ENCODE measurements around the gene FAAP20. TPM values are rescaled to one million over a fixed set of nuclear protein-coding genes. Genes with fewer than 3 reads are reported as not detected.

FAAP20 gene
- total and polyA plus RNA-seq, 10 of the 15 experiments (the other 5 are each of a cell fraction or from before 2014, with no cell fraction given): 0.79 to 91.8 (median 20.9) TPM

- TF ChIP-seq SMC3 (IDR thresholded peaks at IDR 0.05; ENCODE audit: borderline replicate concordance, low read length) (no peak), HDGF (IDR thresholded peaks at IDR 0.05) (no peak), POLR2AphosphoS2 (IDR thresholded peaks at IDR 0.05; ENCODE audit: low read depth, low read length) (no peak), MXI1 (IDR thresholded peaks at IDR 0.05; ENCODE audit: low read depth, low read length) (no peak), FOS (IDR thresholded peaks at IDR 0.05; ENCODE audit: borderline replicate concordance, extremely low read depth, insufficient read length) (no peak), BCL11A (IDR thresholded peaks at IDR 0.05; ENCODE audit: low read depth, low read length) (no peak), RELA (IDR thresholded peaks at IDR 0.05; ENCODE audit: borderline replicate concordance, partially characterized antibody) (no peak)
- DNase-seq (ENCODE audit: low read depth, low spot score) (no peak), FAIRE-seq (no peak), ATAC-seq (no peak)
- WGBS (ENCODE audit: insufficient coverage, insufficient replicate concordance, low lambda C conversion rate, missing lambda C conversion rate): 88% methylated on average over 22 of the region's 22 CpGs
- CTCF ChIA-PET: interaction anchor here (1.5 to 1.9 kb wide), 3 partner anchors 14 to 72 kb away, joined by 3 to 8 read pairs (median 5); partner anchors contain the start of gene FAAP20
- Histone ChIP-seq H3K36me3 (ENCODE audit: control insufficient read depth in 2 of 2, insufficient read depth in 2 of 2, low read length in 1 of 2) (peaks cover 0 to 2% of the 10 kb centered on the region in 2 experiments; a peak in 2 of 4 replicates), H3K4me2 (ENCODE audit: control insufficient read depth, insufficient read depth) (peak overlapping the region; percentile 33; the same call in 1 of the 2 replicates), H3K9ac (ENCODE audit: control insufficient read depth, insufficient read depth, low read length) (no peak overlapping the region; the same call in 1 of the 2 replicates), H4K20me1 (ENCODE audit: control insufficient read depth, insufficient read depth) (no peaks in the 10 kb centered on the region), H2AFZ (ENCODE audit: control insufficient read depth, low read depth, low read length) (no peak overlapping the region), H3K4me1 (ENCODE audit: control insufficient read depth, insufficient read depth, low read length) (peaks cover 27% of the 10 kb centered on the region), H3K79me2 (ENCODE audit: control insufficient read depth, insufficient read depth, low read length) (peaks cover 56% of the 10 kb centered on the region), H3K27ac (ENCODE audit: control insufficient read depth, insufficient read depth) (no peak overlapping the region), H3K4me3 (no peak overlapping the region), H3K9me3 (replicated peaks; ENCODE audit: control insufficient read depth, insufficient read depth, low read length) (no peaks in the 10 kb centered on the region), H3K27me3 (replicated peaks in 1 of 2; ENCODE audit: control insufficient read depth in 2 of 2, insufficient read depth in 2 of 2, low read length in 1 of 2) (no peaks in the 10 kb centered on the region)
- intact Hi-C loops (cut with micrococcal nuclease; ENCODE audit: unreplicated experiment): loop anchor here (10.0 kb wide), 1 partner anchor 59 kb away; no protein-coding TSS in a partner anchor
- in situ Hi-C loops (cut with MboI): no loop called here
- RAD21 ChIA-PET (ENCODE audit: unreplicated experiment): interaction anchor here (3.0 kb wide), 1 partner anchor 65 kb away, joined by 13 read pairs; no protein-coding TSS in a partner anchor
- no TSS peak for BruUV-seq (replicated peaks)
- POLR2A ChIA-PET: interaction anchor here (1.3 to 1.6 kb wide), 2 partner anchors 35 to 55 kb away, joined by 3 read pairs; no protein-coding TSS in a partner anchor
- SMC1A ChIA-PET (ENCODE audit: uncharacterized antibody, unreplicated experiment): interaction anchor here (1.2 kb wide), 1 partner anchor 37 kb away, joined by 4 read pairs; no protein-coding TSS in a partner anchor
These were observed 40.9 kb upstream of the FAAP20 start for GRCh38 chr1:2235300-2235998.

Measured in GM12878 (cell line).